Endodermal cell (in vitro differentiated cells): Measurements from ENCODE around the gene HMX1. TPM values are rescaled to one million over a fixed set of nuclear protein-coding genes. Genes with fewer than 3 reads are reported as not detected.

Experiments
- DNase-seq: peaks from one replicate; pipeline ENCODE4 v3.0.0-alpha.2; 2017
- H3K27ac ChIP-seq: 2 replicates; pipeline ENCODE4 v1.5.1; 2013; ENCODE audit warnings: mild to moderate bottlenecking, low read depth, low read length, moderate library complexity
- H3K27me3 ChIP-seq: 2 replicates; pipeline ENCODE4 v1.6.1; 2013; ENCODE audit warnings: mild to moderate bottlenecking, low read length, moderate library complexity; ENCODE audit not compliant: insufficient read depth, control insufficient read depth, poor library complexity, severe bottlenecking
- H3K36me3 ChIP-seq: 2 replicates; pipeline ENCODE4 v1.7.0; 2013; ENCODE audit warnings: mild to moderate bottlenecking, low read length, moderate library complexity; ENCODE audit not compliant: control insufficient read depth, insufficient read depth
- H3K4me1 ChIP-seq: one replicate; pipeline ENCODE4 v1.7.0; 2013; ENCODE audit warnings: low read length; ENCODE audit not compliant: control insufficient read depth, insufficient read depth
- H3K4me3 ChIP-seq: 2 replicates; pipeline ENCODE4 v1.5.1; 2013; ENCODE audit warnings: mild to moderate bottlenecking, low read length, moderate library complexity
- H3K9ac ChIP-seq: 2 replicates; pipeline ENCODE4 v1.6.1; 2013; ENCODE audit warnings: mild to moderate bottlenecking, low read length, moderate library complexity; ENCODE audit not compliant: poor library complexity, severe bottlenecking; ENCODE audit errors: extremely low read depth
- H3K9me3 ChIP-seq: 2 replicates; pipeline ENCODE4 v1.6.1; 2013; ENCODE audit warnings: mild to moderate bottlenecking, low read length, moderate library complexity; ENCODE audit not compliant: control insufficient read depth
- H3K27ac Mint-ChIP-seq: 2 replicates; pipeline ENCODE4 v1.8.0; 2020; ENCODE audit warnings: mixed read lengths
- H3K27me3 Mint-ChIP-seq: 2 replicates; pipeline ENCODE4 v1.8.0; 2021; ENCODE audit warnings: mild to moderate bottlenecking, mixed read lengths; ENCODE audit not compliant: insufficient read depth
- H3K36me3 Mint-ChIP-seq: 2 replicates; pipeline ENCODE4 v1.8.0; 2020; ENCODE audit warnings: low read depth, mixed read lengths
- H3K4me1 Mint-ChIP-seq: 2 replicates; pipeline ENCODE4 v1.8.0; 2020; ENCODE audit warnings: mixed read lengths
- H3K4me3 Mint-ChIP-seq: 2 replicates; pipeline ENCODE4 v1.8.0; 2020; ENCODE audit warnings: mild to moderate bottlenecking, moderate library complexity, mixed read lengths
- H3K9me3 Mint-ChIP-seq: 2 replicates; pipeline ENCODE4 v1.8.0; 2020; ENCODE audit warnings: mild to moderate bottlenecking, mixed read lengths
- WGBS, 2 experiments: methylation state at CpG; one replicate each; pipeline versions ENCODE4 v1.1.5 to v1.1.7; 2013; ENCODE audit warnings: missing lambda C conversion rate in 2 of 2, mixed read lengths in 1 of 2; ENCODE audit not compliant: insufficient coverage in 1 of 2, insufficient read length in 1 of 2; 5-methylcytosine and 5-hydroxymethylcytosine counted together
- total RNA-seq, 2 donors: library from RNA; stranded (reverse); fragmentation: NEBNext Ultra II Directional in 1 of 2; extraction: Animal tissue kit (Norgen Biotek cat#: 25700) in 1 of 2; gene quantifications; 2 replicates in 1 of 2; 3 replicates in 1 of 2; pipeline ENCODE4 v1.2.1, GENCODE V29; 2021
- TF ChIP-seq, protein P1 (sequence below): fragments of 200-600 bp; sonication (generic); conservative IDR thresholded peaks from 2 replicates; pipeline ENCODE4 v1.5.0; 2021; ENCODE audit warnings: antibody characterized with exemption, mild to moderate bottlenecking

The HMX1 gene
- total RNA-seq, 2 donors from 2014 or later, result 1.2 TPM; not detected in 1

DNA sequence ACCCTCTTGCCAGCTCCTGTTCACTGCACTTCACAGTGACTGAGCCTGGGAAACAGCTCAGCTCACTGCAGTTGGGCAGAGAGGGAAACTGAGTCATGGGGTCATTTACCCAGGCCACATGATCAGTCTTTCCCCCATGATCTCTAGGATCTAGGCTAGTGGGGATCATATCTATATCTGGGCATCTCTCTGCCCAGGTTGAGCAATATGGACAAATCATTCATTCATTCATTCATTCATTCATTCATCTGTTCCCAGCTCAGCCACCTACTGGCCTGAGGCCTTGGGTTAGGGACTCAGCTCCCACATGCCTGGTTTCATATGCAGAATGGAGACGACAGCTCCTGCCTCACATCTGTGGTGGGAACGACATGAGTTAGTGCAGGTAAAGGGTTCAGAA is 45.3 kb upstream of the HMX1 start:
- Histone ChIP-seq H3K4me1 (no peaks in the 10 kb centered on the region), H3K9ac (no peak overlapping the region), H3K27me3 (peaks cover 12% of the 10 kb centered on the region), H3K27ac (no peak overlapping the region), H3K4me3 (no peak overlapping the region), H3K36me3 (no peaks in the 10 kb centered on the region), H3K9me3 (no peaks in the 10 kb centered on the region)
- Mint-ChIP-seq H3K4me3 (no peak overlapping the region), H3K27ac (no peak overlapping the region), H3K36me3 (no peaks in the 10 kb centered on the region), H3K27me3 (peaks cover 9% of the 10 kb centered on the region), H3K9me3 (no peaks in the 10 kb centered on the region), H3K4me1 (no peaks in the 10 kb centered on the region)
- 84 to 88% methylated on average over 2 of the region's 2 CpGs for WGBS, 2 experiments
- TF ChIP-seq, protein P1, sequence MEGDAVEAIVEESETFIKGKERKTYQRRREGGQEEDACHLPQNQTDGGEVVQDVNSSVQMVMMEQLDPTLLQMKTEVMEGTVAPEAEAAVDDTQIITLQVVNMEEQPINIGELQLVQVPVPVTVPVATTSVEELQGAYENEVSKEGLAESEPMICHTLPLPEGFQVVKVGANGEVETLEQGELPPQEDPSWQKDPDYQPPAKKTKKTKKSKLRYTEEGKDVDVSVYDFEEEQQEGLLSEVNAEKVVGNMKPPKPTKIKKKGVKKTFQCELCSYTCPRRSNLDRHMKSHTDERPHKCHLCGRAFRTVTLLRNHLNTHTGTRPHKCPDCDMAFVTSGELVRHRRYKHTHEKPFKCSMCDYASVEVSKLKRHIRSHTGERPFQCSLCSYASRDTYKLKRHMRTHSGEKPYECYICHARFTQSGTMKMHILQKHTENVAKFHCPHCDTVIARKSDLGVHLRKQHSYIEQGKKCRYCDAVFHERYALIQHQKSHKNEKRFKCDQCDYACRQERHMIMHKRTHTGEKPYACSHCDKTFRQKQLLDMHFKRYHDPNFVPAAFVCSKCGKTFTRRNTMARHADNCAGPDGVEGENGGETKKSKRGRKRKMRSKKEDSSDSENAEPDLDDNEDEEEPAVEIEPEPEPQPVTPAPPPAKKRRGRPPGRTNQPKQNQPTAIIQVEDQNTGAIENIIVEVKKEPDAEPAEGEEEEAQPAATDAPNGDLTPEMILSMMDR, result no peak
- DNase-seq, result no peak

DNA sequence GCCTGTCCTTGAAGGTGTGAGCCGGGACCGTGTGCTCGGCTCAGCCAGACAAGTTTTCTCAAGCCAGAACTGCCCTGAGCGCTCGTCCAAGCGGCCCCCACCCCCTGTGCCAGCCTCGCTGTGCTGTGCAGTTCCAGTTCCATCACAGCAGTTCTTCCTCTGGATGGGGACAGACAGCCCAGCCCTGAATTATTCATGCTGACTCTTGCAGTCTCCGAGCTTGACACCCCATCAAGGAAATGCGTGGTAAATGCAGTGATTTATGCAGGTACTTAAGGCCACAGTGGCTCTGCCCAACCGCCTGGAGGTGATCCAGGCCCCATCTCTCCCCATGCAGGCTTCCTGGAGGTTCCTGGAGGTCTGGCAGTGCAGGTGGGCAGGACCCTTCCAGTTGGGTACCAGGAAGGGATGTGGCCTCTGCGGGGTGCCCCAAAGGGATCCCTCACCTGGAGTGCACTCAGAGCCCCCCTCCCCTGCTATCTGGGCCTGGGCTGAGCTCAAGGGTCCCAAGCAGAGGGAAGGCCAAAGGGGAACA is 44.8 kb upstream of the HMX1 start:
- TF ChIP-seq, protein P1, result no peak
- Mint-ChIP-seq H3K4me1 (no peaks in the 10 kb centered on the region), H3K4me3 (no peak overlapping the region), H3K27me3 (peaks cover 10% of the 10 kb centered on the region), H3K36me3 (no peaks in the 10 kb centered on the region), H3K9me3 (no peaks in the 10 kb centered on the region), H3K27ac (no peak overlapping the region)
- no peaks in the 10 kb centered on the region for H3K9me3 ChIP-seq
- whole genome bisulfite sequencing, 2 experiments, result 72 to 75% methylated on average over 10 to 11 of the region's 11 CpGs
- no peak overlapping the region for H3K4me3 ChIP-seq
- DNase-seq, result peak; percentile 56
- H3K9ac ChIP-seq, result no peak overlapping the region
- H3K4me1 ChIP-seq, result no peaks in the 10 kb centered on the region
- H3K27me3 ChIP-seq, result peaks cover 12% of the 10 kb centered on the region
- H3K27ac ChIP-seq, result no peak overlapping the region
- no peaks in the 10 kb centered on the region for H3K36me3 ChIP-seq

DNA sequence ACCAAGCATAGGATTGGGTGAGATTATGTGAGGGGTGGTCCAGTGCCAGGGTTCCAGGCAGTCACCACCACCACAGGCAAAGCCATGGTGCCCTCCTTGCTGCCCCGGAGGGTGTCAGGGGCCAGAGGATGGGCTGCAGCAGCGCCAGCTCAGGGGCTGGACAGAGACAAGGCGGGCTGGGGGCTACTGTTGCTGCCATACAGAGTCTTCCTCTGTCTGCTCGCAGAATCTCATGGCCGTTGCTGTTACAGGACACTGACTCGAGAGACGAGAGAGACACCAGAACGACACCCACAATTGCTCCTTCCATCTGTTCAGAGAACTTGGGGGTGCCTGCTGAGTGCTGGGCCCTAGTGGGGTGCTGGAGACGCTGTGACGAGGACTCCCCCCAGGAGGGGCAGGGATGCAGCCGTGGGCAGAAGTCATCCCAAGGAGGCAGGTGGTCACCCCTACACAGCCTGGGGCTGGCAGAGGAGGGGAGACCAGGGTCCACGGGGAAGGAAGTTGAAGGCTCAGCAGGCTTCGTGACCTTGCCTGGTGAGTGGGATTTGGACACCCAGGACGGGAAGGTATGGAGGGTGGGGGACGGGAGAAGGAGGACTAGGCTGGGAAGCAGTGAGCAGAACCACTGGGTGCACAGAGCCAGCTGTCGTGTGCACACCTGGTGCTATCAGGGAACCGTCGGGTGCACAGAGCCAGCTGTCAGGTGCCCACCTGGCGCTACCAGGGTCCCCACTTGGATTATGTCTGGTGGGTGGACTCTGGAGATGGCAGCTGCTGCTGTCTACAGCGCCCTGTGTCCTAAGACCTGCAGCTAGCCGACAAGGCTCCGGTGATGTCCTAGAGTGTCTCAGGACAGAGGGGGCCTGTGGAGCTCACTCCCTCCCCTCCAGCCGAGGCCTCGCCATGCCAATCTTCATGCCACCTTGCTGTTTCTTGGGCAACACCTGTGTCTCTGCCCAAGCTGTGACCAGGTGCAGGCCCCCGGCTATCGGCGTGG is 43.9 kb upstream of the HMX1 start:
- Histone ChIP-seq H3K27me3 (peaks cover 12% of the 10 kb centered on the region), H3K27ac (no peak overlapping the region)
- H3K4me1 Mint-ChIP-seq, result no peaks in the 10 kb centered on the region

More for the DNA sequence above, 43.9 kb upstream of the HMX1 start:
- H3K4me3 ChIP-seq, result no peak overlapping the region
- H3K9me3 Mint-ChIP-seq, result no peaks in the 10 kb centered on the region
- TF ChIP-seq, protein P1, result no peak
- H3K4me1 ChIP-seq, result no peaks in the 10 kb centered on the region
- H3K9ac ChIP-seq, result no peak overlapping the region
- 73 to 79% methylated on average over 16 to 27 of the region's 27 CpGs for WGBS, 2 experiments
- H3K36me3 ChIP-seq, result no peaks in the 10 kb centered on the region
- DNase-seq, result no peak
- no peaks in the 10 kb centered on the region for H3K9me3 ChIP-seq
- no peaks in the 10 kb centered on the region for H3K36me3 Mint-ChIP-seq
- H3K27me3 Mint-ChIP-seq, result peaks cover 10% of the 10 kb centered on the region
- H3K27ac Mint-ChIP-seq, result no peak overlapping the region
- H3K4me3 Mint-ChIP-seq, result no peak overlapping the region
